B cell (primary cell): ENCODE data around the gene TMEM234. TPM values are rescaled to one million over a fixed set of nuclear protein-coding genes. Genes with fewer than 3 reads are reported as not detected.

Experiments used
- ATAC-seq: fragments of 200-7000 bp; cut with Tn5 transposase; one replicate; pipeline ENCODE4 v1.10.0; 2021; ENCODE audit warnings: low read depth, mild to moderate bottlenecking, moderate number of reproducible peaks, moderate library complexity
- CTCF ChIA-PET: fragments of 350-600 bp; sonication (Branson Sonifier 250); formaldehyde crosslinking; loops from one replicate; lab custom pipeline; 2021; ENCODE audit warnings: antibody characterized with exemption, inconsistent platforms; lab: Charles Lee
- POLR2A ChIA-PET: fragments of 350-600 bp; sonication (Branson Sonifier 250); formaldehyde crosslinking; loops from one replicate; lab custom pipeline; 2021; ENCODE audit warnings: antibody characterized with exemption; lab: Charles Lee
- DNase-seq: peaks from one replicate; pipeline ENCODE4 v3.0.0; 2013
- H2AFZ ChIP-seq: 2 replicates; pipeline ENCODE4 v1.6.1; 2012; ENCODE audit warnings: mild to moderate bottlenecking, low read depth, low read length; ENCODE audit not compliant: insufficient read depth, poor library complexity, severe bottlenecking
- H3K27ac ChIP-seq, 2 donors: 1 replicate in 1 of 2; 2 replicates in 1 of 2; pipeline ENCODE4 v1.5.1; 2012 to 2013; ENCODE audit warnings: low read length in 2 of 2, mild to moderate bottlenecking in 2 of 2, moderate library complexity in 1 of 2
- H3K27me3 ChIP-seq, 4 experiments: fragments of 200-600 bp in 1 of 4; sonication (generic) in 1 of 4; replicated peaks in 1 of 4; 1 replicate in 2 of 4; 2 replicates in 2 of 4; pipeline versions ENCODE4 v1.6.1 to v1.7.0; 2013 to 2016; ENCODE audit warnings: low read length in 3 of 4, mild to moderate bottlenecking in 2 of 4, mixed read lengths in 1 of 4, moderate library complexity in 1 of 4; ENCODE audit not compliant: insufficient read depth in 4 of 4, control insufficient read depth in 3 of 4; ENCODE audit errors: control extremely low read depth in 1 of 4
- H3K36me3 ChIP-seq, 2 experiments: replicated peaks in 1 of 2; 1 replicate in 1 of 2; 2 replicates in 1 of 2; pipeline versions ENCODE4 v1.6.1 to v1.7.1; 2013; ENCODE audit warnings: low read length in 1 of 2; ENCODE audit not compliant: insufficient read depth in 2 of 2, control insufficient read depth in 1 of 2; ENCODE audit errors: control extremely low read depth in 1 of 2, extremely low read depth in 1 of 2
- H3K4me1 ChIP-seq, 2 donors: fragments of 200-600 bp in 1 of 2; sonication (generic) in 1 of 2; 1 replicate in 1 of 2; 2 replicates in 1 of 2; pipeline versions ENCODE4 v1.5.1 to v1.6.1; 2013 to 2017; ENCODE audit warnings: low read length in 2 of 2; ENCODE audit not compliant: control insufficient read depth in 2 of 2, insufficient read depth in 2 of 2
- H3K4me2 ChIP-seq: replicated peaks from 2 replicates; pipeline ENCODE3; 2012; ENCODE audit warnings: mild to moderate bottlenecking, low read depth, low read length; ENCODE audit not compliant: poor library complexity, severe bottlenecking
- H3K4me3 ChIP-seq, 5 experiments: fragments of 200-600 bp in 1 of 5; sonication (generic) in 1 of 5; 1 replicate in 3 of 5; 2 replicates in 2 of 5; pipeline versions ENCODE4 v1.5.1 to v1.7.0; 2011 to 2016; ENCODE audit warnings: low read length in 4 of 5, mild to moderate bottlenecking in 4 of 5, low read depth in 2 of 5, control low read depth in 1 of 5, moderate library complexity in 1 of 5; ENCODE audit not compliant: insufficient read depth in 1 of 5; ENCODE audit errors: control extremely low read depth in 1 of 5, extremely low read depth in 1 of 5
- H3K79me2 ChIP-seq: fragments of 200-600 bp; sonication (generic); one replicate; pipeline ENCODE4 v1.6.0; 2016; ENCODE audit warnings: low read length; ENCODE audit not compliant: control insufficient read depth, insufficient read depth
- H3K9ac ChIP-seq: fragments of 200-600 bp; sonication (generic); 2 replicates; pipeline ENCODE4 v1.6.1; 2017; ENCODE audit warnings: mild to moderate bottlenecking, low read length, moderate library complexity
- H3K9me3 ChIP-seq, 3 donors: one replicate each; pipeline versions ENCODE4 v1.6.1 to v1.7.1; 2013; ENCODE audit warnings: low read length in 2 of 3; ENCODE audit not compliant: control insufficient read depth in 2 of 3, insufficient read depth in 1 of 3; ENCODE audit errors: control extremely low read depth in 1 of 3
- H4K20me1 ChIP-seq: 2 replicates; pipeline ENCODE4 v1.6.0; 2012; ENCODE audit warnings: mild to moderate bottlenecking, low read length; ENCODE audit not compliant: insufficient read depth, control insufficient read depth, poor library complexity, severe bottlenecking
- H3K27ac Mint-ChIP-seq: one replicate; pipeline ENCODE4 v1.8.0; 2021; ENCODE audit warnings: mixed read lengths
- H3K27me3 Mint-ChIP-seq: one replicate; pipeline ENCODE4 v1.8.0; 2021; ENCODE audit warnings: mixed read lengths
- H3K4me1 Mint-ChIP-seq: one replicate; pipeline ENCODE4 v1.8.0; 2021; ENCODE audit warnings: mixed read lengths
- H3K4me3 Mint-ChIP-seq: one replicate; pipeline ENCODE4 v1.8.0; 2021; ENCODE audit warnings: mixed read lengths
- H3K9me3 Mint-ChIP-seq: one replicate; pipeline ENCODE4 v1.8.0; 2022; ENCODE audit warnings: mixed read lengths; ENCODE audit not compliant: insufficient read depth
- CTCF ChIP-seq: fragments of 200-600 bp; IDR thresholded peaks from one replicate; pipeline ENCODE4 v1.8.0; 2022; ENCODE audit warnings: antibody characterized with exemption, mild to moderate bottlenecking
- EZH2 ChIP-seq: IDR thresholded peaks from 2 replicates; pipeline ENCODE4 v1.6.1; 2012; ENCODE audit warnings: borderline replicate concordance, low read depth, mild to moderate bottlenecking, moderate library complexity, low read length; ENCODE audit not compliant: insufficient read depth, poor library complexity, severe bottlenecking
- WGBS: methylation state at CpG from one replicate; pipeline ENCODE4 v1.1.5; 2013; ENCODE audit warnings: missing lambda C conversion rate; ENCODE audit not compliant: insufficient coverage; 5-methylcytosine and 5-hydroxymethylcytosine counted together
- intact Hi-C: fragments of 100-400 bp; cut with micrococcal nuclease; formaldehyde crosslinking; loops from one replicate; pipeline ENCODE4 v1.10.0; 2022
- polyA plus RNA-seq: library from polyadenylated mRNA; depleted of rRNA; stranded (reverse); fragments of >200 nt; gene quantifications from 2 replicates; pipeline ENCODE4 v1.2.3, GENCODE V29; 2012
- total RNA-seq, 2 donors: library from RNA; stranded (reverse); fragments of 120-200 nt in 1 of 2; gene quantifications; 1 replicate in 1 of 2; 2 replicates in 1 of 2; pipeline versions ENCODE4 v1.2.3 to v1.2.4, GENCODE V29; 2013 to 2022

Gene TMEM234
- total and polyA plus RNA-seq, 2 donors (not counting 1 experiment from before 2014, with no cell fraction given), result 22.0 to 60.8 TPM

GRCh38 chr1:32195531-32195930, 26.6 kb downstream of the TMEM234 start:
- no peak for DNase-seq
- no peaks in the 10 kb centered on the region for H3K27me3 ChIP-seq
- H3K9ac ChIP-seq, result no peak overlapping the region
- ChIA-PET CTCF (interaction anchor here (0.6 to 1.1 kb wide), 2 partner anchors 14 to 15 kb away, joined by 3 read pairs; no protein-coding TSS in a partner anchor), POLR2A (interaction anchor here (0.7 kb wide), 1 partner anchor 21 kb away, joined by 5 read pairs; no protein-coding TSS in a partner anchor)
- peaks cover 9% of the 10 kb centered on the region for H3K4me1 Mint-ChIP-seq
- no peaks in the 10 kb centered on the region for H3K79me2 ChIP-seq
- H3K27ac ChIP-seq, result no peak overlapping the region
- peaks cover 0 to 14% of the 10 kb centered on the region in 2 donors for H3K4me1 ChIP-seq
- no peaks in the 10 kb centered on the region for H3K9me3 ChIP-seq
- intact Hi-C loops, result no loop called here
- no peak overlapping the region for H3K27ac Mint-ChIP-seq
- H3K4me3 Mint-ChIP-seq, result no peak overlapping the region
- H3K9me3 Mint-ChIP-seq, result no peaks in the 10 kb centered on the region
- no peak overlapping the region for H3K4me3 ChIP-seq
- H4K20me1 ChIP-seq, result no peaks in the 10 kb centered on the region
- no peak for ATAC-seq
- TF ChIP-seq EZH2 (no peak), CTCF (no peak)
- H2AFZ ChIP-seq, result no peak overlapping the region
- no peak overlapping the region for H3K4me2 ChIP-seq
- no peaks in the 10 kb centered on the region for H3K27me3 Mint-ChIP-seq
- H3K36me3 ChIP-seq, result peaks cover 4 to 63% of the 10 kb centered on the region in 2 experiments
- 96% methylated on average over 3 of the region's 3 CpGs for WGBS

GRCh38 chr1:32194984-32195383, 27.2 kb downstream of the TMEM234 start:
- Mint-ChIP-seq H3K9me3 (no peaks in the 10 kb centered on the region), H3K4me3 (no peak overlapping the region), H3K4me1 (peaks cover 4% of the 10 kb centered on the region), H3K27ac (no peak overlapping the region), H3K27me3 (no peaks in the 10 kb centered on the region)
- TF ChIP-seq CTCF, result no peak
- no peak for TF ChIP-seq EZH2
- no peak overlapping the region for H3K27ac ChIP-seq
- no peak overlapping the region for H2AFZ ChIP-seq
- DNase-seq (no peak), ATAC-seq (no peak)
- H3K9ac ChIP-seq, result no peak overlapping the region
- no peaks in the 10 kb centered on the region for H3K9me3 ChIP-seq
- intact Hi-C loops, result no loop called here
- H3K4me2 ChIP-seq, result no peak overlapping the region
- peaks cover 4 to 68% of the 10 kb centered on the region in 2 experiments for H3K36me3 ChIP-seq
- CTCF ChIA-PET, result interaction anchor here (0.6 to 1.1 kb wide), 3 partner anchors 13 to 20 kb away, joined by 3 read pairs; no protein-coding TSS in a partner anchor
- H3K4me1 ChIP-seq, result peaks cover 0 to 9% of the 10 kb centered on the region in 2 donors
- 100% methylated on average over 6 of the region's 6 CpGs for WGBS
- no peak overlapping the region for H3K4me3 ChIP-seq
- H3K79me2 ChIP-seq, result no peaks in the 10 kb centered on the region
- no peaks in the 10 kb centered on the region for H3K27me3 ChIP-seq
- POLR2A ChIA-PET, result no interaction called here
- H4K20me1 ChIP-seq, result no peaks in the 10 kb centered on the region
